Stimulated activated naive CD4-positive, alpha-beta T cell (primary cell): Measurements from ENCODE around the gene ATPAF2.

Source experiments
- DNase-seq, 6 experiments: peaks; one replicate each; lab custom pipeline; 2025; lab: John Stamatoyannopoulos, UW

Gene ATPAF2

DNA sequence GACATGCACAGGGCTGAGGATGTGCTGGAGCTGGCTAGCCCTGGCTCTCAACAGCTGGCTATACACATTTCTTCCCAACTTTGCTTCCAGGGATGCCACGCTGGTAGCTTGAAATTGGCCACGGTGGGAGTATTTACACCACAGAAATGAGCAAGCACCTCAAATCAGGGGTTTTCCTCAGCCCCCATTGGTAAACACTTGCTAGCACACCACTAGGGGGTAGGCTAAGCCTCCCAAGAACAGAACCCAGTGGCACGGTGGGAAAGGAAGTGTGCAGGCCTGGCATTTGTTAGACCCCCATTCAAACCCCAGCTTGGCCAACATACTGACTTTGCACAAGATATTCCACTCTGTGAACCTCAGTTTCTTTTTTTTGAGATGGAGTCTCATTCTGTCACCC, 53.4 kb downstream of the ATPAF2 start:
- DNase-seq = no peak

DNA sequence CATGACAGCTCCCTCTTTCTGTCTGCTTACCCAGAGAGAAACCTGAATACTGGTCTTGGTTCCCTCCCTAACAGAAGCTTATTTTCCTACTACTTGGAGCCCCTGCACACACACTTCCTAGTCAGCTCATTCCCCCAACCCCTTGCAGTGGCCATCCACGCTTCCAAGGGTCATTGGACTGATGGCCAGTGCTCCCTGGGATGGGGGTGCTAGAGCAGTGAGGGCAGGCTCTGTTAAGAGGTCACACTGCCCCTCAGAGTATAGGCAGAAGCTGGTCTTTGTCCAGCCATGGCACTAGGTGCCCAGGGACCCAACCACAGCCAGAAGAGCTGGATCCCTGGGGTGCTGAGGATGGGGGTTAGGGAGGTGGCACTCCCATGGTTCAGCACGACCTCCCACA, 53.8 kb downstream of the ATPAF2 start:
- DNase-seq = no peak

DNA sequence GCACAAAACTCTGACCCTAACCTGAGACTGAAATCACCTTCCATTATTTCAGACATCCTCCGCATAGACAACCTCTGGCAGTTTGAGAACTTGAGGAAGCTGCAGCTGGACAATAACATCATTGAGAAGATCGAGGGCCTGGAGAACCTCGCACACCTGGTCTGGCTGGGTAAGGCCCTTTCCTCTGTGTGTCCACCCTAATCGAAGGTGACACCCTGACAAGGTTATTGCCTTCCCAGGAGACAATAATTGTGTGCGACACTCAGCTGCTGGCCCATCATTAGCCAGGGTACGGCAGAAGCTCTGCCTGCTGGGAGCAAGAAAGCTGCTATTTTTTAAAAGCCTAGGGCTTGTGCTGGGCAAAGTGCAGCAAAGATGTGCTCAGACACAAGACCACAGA, 55.2 kb downstream of the ATPAF2 start:
- DNase-seq = no peak

GRCh38 chr17:17983376-17983775, 55.6 kb downstream of the ATPAF2 start:
- DNase-seq = no peak

- DNase-seq = no peak
Measured at GRCh38 chr17:17982801-17983200, 56.2 kb downstream of the ATPAF2 start.

DNA sequence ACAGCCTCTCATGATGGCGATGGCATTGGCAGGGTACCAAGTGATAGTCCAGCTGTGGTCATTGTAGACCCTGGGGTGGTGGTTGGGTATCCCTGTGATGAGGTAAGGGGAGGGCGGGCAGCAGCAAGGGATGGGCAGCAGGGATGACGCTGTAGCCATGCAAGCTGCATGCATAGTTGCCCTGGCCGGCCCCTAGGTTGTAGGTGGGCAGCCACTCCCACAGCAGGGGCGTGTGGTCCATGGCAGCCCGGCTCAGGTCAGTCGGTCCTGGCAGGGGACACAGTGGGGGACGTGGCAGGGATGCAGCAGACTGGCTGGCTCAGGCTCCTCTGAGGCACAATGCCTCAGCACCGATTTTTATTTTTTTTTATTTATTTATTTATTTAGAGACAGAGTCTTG, 57.6 kb downstream of the ATPAF2 start:
- no peak for DNase-seq

DNA sequence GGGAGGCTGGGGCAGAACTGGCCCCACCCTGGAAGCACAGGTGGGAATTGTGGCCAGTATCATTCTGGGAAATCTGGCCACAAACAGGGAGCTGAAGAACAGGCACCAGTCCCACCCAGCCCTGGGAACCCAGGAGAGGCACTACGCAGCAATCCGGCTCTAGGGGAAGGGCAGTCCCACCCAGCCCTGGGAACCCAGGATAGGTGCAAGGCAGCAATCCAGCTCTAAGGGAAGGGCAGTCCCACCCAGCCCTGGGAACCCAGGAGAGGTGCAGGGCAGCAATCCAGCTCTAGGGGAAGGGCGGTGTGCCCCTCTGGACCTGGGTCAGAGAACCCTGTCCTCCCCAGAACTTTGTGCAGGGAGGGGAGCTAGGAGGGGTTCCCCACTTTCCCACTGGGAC, 59.2 kb downstream of the ATPAF2 start:
- DNase-seq = no peak

- DNase-seq = no peak
Measured at GRCh38 chr17:17978481-17979424, 60.2 kb downstream of the ATPAF2 start.

DNA sequence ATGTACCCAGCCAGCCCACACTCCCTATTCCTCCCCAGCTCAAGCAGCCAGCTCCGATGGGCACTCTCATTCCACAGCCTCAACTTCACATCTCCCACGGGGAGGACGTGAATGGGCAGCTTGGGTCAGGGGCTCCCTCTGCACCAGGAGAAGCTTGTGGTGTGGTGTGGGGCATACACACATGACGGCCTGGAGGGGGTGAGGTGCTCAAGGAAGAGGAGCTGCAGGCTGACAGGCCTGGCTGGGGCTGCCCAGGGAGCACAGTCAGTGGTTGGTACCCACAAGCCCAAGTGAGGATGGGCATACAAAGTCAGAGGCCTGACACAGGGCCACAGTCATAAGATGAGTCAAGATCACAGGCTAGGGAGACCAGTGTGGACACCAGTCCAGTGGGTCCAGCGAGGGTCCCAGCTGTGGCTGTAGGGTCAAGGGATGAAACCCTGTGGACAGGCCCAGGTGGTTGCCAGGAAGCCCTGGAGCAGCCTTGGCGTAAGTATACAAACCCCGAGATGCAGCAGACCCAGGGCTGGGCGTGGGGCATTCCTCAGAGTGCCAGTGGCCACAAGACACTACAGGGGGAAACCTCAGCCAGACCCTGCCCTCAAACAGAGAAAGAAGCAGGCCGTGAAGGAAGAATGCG, 61.9 kb downstream of the ATPAF2 start:
- DNase-seq = no peak

DNA sequence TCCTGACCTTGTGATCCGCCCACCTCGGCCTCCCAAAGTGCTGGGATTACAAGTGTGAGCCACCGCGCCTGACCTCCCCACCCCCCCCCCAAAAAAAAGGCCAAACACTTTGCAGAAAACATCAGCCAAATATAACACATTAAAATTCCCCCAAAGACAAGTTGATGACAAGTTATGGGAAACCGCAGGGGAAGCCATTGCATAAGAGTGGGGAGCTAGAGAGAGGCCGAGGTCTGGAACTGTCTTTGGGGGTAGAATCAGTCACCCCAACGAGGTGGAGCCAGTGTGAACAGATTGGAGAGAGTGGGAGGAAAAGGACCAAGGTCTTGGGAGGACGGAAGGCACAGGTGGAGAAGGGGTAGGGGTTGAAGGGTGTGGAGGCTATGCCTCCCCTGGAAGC, 63.5 kb downstream of the ATPAF2 start:
- no peak for DNase-seq

DNA sequence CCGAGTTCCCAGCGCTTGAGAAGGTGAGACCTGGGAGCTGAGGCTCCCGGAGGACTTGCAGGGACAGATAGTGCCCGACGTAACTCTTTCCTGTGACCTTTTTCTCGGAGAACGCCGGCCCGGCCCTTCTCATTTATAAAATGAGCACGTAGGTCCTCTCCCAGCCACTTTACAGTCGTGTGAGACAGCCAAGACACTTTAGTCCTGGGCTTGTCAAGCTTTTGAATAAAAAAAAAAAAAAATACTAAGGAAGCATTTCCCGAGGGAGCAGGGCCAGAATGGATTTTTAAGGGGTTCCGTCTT, 66.1 kb downstream of the ATPAF2 start:
- DNase-seq = no peak

DNA sequence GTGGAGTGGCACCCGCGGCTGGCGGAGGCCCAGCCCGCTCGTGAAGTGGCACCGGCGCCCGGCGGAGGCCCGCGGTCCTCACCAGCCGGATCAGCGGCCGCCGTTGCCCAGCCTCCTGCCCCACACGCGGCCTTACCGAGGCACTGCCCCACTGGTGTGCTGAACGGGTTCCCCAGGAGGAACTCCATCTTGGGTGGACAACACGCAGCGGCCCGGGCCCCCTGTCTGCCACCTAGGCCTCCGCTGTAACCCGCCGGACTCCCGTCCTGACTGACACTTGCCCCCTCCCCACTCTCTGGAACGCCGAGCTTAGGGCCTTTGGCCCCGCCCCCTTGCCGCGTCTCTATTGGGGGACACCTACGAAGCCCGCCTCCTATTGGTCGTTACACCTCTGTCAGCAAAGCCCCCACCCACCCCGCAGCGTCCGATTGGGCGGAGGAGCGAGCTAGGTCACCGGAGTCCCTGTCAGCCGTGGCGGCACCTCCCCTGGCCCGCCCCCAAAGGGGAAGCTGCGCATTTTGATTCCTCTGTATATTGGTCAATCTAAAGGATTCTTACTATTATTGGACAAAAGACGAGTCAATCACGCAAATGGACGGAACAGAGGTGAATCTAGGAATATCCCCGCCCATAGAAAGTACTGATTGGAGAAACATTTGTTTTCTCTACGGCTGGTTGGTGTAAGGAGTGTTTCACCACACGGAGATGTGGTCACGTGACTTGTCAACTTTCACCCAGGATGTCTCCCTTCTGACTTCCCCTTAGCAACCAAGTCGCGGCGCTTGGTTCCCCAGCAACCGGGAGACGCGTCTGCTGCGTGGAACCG, 66.6 kb downstream of the ATPAF2 start, which contains the start of the genes DRC3 and TOM1L2:
TSS of gene DRC3 (plus strand) at position 737 of the 826 bp plus-strand sequence. CDS start 4,737 bp downstream, outside the sequence.
TSS of gene TOM1L2 (minus strand) at position 275 of the 826 bp plus-strand sequence. CDS start at position 188, 87 bp downstream.
- peak; percentile 98 to 100 (median 100) for DNase-seq

GRCh38 chr17:17971431-17972125, 67.4 kb downstream of the ATPAF2 start:
- peak in 3 of 6 experiments; percentile 27 to 55 (median 45) for DNase-seq

DNA sequence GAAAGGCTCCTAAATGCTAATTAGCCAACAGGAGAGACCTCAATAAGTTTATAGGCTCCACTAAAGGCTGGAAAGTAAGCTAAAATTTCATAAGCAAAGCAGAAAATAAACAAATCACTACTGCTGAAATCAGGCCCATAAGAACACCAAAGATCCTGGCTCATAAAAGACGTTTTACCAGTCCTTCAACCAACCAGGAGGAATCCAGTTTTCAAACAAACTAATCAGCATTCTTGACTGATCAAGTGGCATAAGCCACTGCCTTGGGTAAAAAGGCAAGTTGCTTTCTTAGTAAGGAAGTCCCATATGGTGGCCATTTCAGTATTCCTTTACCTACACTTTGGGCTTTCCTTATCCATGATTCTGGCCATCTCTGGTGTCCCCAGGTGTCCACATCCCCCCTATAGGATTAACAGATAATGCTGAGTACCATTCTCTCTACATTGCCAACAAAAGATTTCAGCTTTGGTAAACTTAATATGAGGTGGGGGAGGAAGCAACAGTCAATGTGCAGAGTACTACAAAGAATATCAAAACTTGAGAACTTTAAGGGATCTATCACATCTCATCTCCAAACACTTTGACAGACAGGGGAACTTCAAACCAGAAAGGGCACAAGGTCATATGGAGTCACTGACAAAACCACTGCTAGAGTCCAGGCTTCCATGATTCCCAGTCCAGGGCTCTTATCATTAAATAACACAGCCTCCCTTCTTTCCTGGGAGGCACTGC, 68.1 kb downstream of the ATPAF2 start:
- no peak for DNase-seq
